Neural progenitor cell (in vitro differentiated cells): ENCODE measurements around the gene CSF1. TPM values are rescaled to one million over a fixed set of nuclear protein-coding genes. Genes with fewer than 3 reads are reported as not detected.

Experiments
- DNase-seq: peaks from one replicate; pipeline ENCODE4 v3.0.0-alpha.2; 2016; ENCODE audit warnings: low spot score
- H2AFZ ChIP-seq: fragments of 200-600 bp; sonication (generic); replicated peaks from 2 replicates; pipeline ENCODE4 v1.6.1; 2016; ENCODE audit warnings: antibody characterized with exemption
- H3F3A ChIP-seq: fragments of 200-600 bp; sonication (generic); 2 replicates; pipeline ENCODE4 v1.6.1; 2016; ENCODE audit warnings: antibody characterized with exemption, low read depth
- H3K27ac ChIP-seq: fragments of 200-600 bp; sonication (generic); 2 replicates; pipeline ENCODE4 v1.5.1; 2016; ENCODE audit warnings: mild to moderate bottlenecking
- H3K27me3 ChIP-seq: fragments of 200-600 bp; sonication (generic); 2 replicates; pipeline ENCODE4 v1.6.1; 2016; ENCODE audit warnings: mild to moderate bottlenecking, moderate library complexity
- H3K36me3 ChIP-seq: fragments of 200-600 bp; sonication (generic); 2 replicates; pipeline ENCODE4 v1.5.1; 2016
- H3K4me1 ChIP-seq: fragments of 200-600 bp; sonication (generic); 2 replicates; pipeline ENCODE4 v1.6.1; 2016; ENCODE audit warnings: mixed run types
- H3K4me2 ChIP-seq: fragments of 200-600 bp; sonication (generic); 2 replicates; pipeline ENCODE4 v1.6.1; 2016
- H3K4me3 ChIP-seq: fragments of 200-600 bp; sonication (generic); 2 replicates; pipeline ENCODE4 v1.5.1; 2016
- H3K79me2 ChIP-seq: fragments of 200-600 bp; sonication (generic); 2 replicates; pipeline ENCODE4 v1.6.1; 2016; ENCODE audit warnings: low read depth
- H3K9ac ChIP-seq: fragments of 200-600 bp; sonication (generic); 2 replicates; pipeline ENCODE4 v1.6.1; 2016
- H3K9me3 ChIP-seq: fragments of 200-600 bp; sonication (generic); 2 replicates; pipeline ENCODE4 v1.5.1; 2016; ENCODE audit warnings: low read depth
- H4K20me1 ChIP-seq: fragments of 200-600 bp; sonication (generic); 2 replicates; pipeline ENCODE4 v1.6.1; 2016; ENCODE audit warnings: low read depth
- H3K27ac Mint-ChIP-seq: 3 replicates; pipeline ENCODE4 v1.8.0; 2021; ENCODE audit warnings: mixed read lengths
- H3K27me3 Mint-ChIP-seq: 2 replicates; pipeline ENCODE4 v1.8.0; 2022; ENCODE audit warnings: low read depth, mild to moderate bottlenecking, inconsistent platforms, moderate library complexity, mixed read lengths; ENCODE audit not compliant: insufficient read depth
- H3K36me3 Mint-ChIP-seq: 3 replicates; pipeline ENCODE4 v1.8.0; 2021; ENCODE audit warnings: mixed read lengths
- H3K4me1 Mint-ChIP-seq: 3 replicates; pipeline ENCODE4 v1.8.0; 2021; ENCODE audit warnings: mixed read lengths
- H3K4me3 Mint-ChIP-seq: 3 replicates; pipeline ENCODE4 v1.8.0; 2021; ENCODE audit warnings: mild to moderate bottlenecking, moderate library complexity, mixed read lengths
- H3K9me3 Mint-ChIP-seq: 3 replicates; pipeline ENCODE4 v1.8.0; 2020; ENCODE audit warnings: mixed read lengths
- EZH2 ChIP-seq: fragments of 200-600 bp; sonication (generic); IDR thresholded peaks from 2 replicates; pipeline ENCODE4 v1.6.1; 2017; ENCODE audit warnings: antibody characterized with exemption, mild to moderate bottlenecking, moderate library complexity
- EZH2phosphoT487 ChIP-seq: fragments of 200-600 bp; sonication (generic); IDR thresholded peaks from 2 replicates; pipeline ENCODE4 v1.6.1; 2017; ENCODE audit warnings: antibody characterized with exemption
- total RNA-seq: library from RNA; depleted of rRNA; stranded (reverse); fragments of >200 nt; gene quantifications from 2 replicates; pipeline ENCODE4 v1.2.3, GENCODE V29; 2015; ENCODE audit warnings: low replicate concordance
- TF ChIP-seq, protein P1 (sequence below): fragments of 200-600 bp; sonication (generic); IDR thresholded peaks from 2 replicates; pipeline ENCODE4 v1.5.1; 2017; ENCODE audit warnings: antibody characterized with exemption, mild to moderate bottlenecking

CSF1 gene
- total RNA-seq, 1 donor from 2014 or later: 2.7 TPM

DNA sequence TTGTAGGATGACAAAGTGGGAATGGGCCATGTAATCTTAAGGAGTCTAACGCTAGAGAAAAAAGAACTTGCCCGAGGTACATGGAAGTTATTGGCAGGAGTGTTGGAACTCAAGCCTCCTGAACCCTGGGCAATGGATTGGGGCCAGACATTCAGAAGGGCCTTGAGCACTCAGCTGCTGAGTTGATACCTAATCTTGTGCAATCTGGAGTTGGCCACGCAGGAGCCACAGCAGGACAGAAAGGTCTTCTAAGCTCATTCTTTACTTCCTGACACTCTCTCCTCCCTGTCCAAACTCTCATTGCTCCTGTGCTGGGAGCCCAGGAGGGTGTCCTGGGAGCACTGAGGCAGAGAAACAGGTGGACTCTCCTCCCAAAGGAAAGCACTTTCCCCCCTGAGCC is 25.1 kb upstream of the CSF1 start:
- no peaks in the 10 kb centered on the region for H3K9me3 ChIP-seq
- no peaks in the 10 kb centered on the region for H3K27me3 ChIP-seq
- H4K20me1 ChIP-seq: no peaks in the 10 kb centered on the region
- no peak overlapping the region for H2AFZ ChIP-seq
- H3K4me3 ChIP-seq: no peak overlapping the region
- no peak overlapping the region for H3K4me3 Mint-ChIP-seq
- no peaks in the 10 kb centered on the region for H3K9me3 Mint-ChIP-seq
- H3K27me3 Mint-ChIP-seq: peaks cover 4% of the 10 kb centered on the region
- no peak overlapping the region for H3K4me2 ChIP-seq
- no peak overlapping the region for H3K9ac ChIP-seq
- no peak for DNase-seq
- no peaks in the 10 kb centered on the region for H3K36me3 Mint-ChIP-seq
- TF ChIP-seq, protein P1, sequence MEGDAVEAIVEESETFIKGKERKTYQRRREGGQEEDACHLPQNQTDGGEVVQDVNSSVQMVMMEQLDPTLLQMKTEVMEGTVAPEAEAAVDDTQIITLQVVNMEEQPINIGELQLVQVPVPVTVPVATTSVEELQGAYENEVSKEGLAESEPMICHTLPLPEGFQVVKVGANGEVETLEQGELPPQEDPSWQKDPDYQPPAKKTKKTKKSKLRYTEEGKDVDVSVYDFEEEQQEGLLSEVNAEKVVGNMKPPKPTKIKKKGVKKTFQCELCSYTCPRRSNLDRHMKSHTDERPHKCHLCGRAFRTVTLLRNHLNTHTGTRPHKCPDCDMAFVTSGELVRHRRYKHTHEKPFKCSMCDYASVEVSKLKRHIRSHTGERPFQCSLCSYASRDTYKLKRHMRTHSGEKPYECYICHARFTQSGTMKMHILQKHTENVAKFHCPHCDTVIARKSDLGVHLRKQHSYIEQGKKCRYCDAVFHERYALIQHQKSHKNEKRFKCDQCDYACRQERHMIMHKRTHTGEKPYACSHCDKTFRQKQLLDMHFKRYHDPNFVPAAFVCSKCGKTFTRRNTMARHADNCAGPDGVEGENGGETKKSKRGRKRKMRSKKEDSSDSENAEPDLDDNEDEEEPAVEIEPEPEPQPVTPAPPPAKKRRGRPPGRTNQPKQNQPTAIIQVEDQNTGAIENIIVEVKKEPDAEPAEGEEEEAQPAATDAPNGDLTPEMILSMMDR: no peak
- TF ChIP-seq EZH2phosphoT487 (no peak), EZH2 (no peak)
- peaks cover 10% of the 10 kb centered on the region for H3K4me1 ChIP-seq
- H3F3A ChIP-seq: no peaks in the 10 kb centered on the region
- H3K27ac Mint-ChIP-seq: no peak overlapping the region
- H3K4me1 Mint-ChIP-seq: peaks cover 35% of the 10 kb centered on the region
- no peak overlapping the region for H3K27ac ChIP-seq
- no peaks in the 10 kb centered on the region for H3K36me3 ChIP-seq
- H3K79me2 ChIP-seq: no peaks in the 10 kb centered on the region

DNA sequence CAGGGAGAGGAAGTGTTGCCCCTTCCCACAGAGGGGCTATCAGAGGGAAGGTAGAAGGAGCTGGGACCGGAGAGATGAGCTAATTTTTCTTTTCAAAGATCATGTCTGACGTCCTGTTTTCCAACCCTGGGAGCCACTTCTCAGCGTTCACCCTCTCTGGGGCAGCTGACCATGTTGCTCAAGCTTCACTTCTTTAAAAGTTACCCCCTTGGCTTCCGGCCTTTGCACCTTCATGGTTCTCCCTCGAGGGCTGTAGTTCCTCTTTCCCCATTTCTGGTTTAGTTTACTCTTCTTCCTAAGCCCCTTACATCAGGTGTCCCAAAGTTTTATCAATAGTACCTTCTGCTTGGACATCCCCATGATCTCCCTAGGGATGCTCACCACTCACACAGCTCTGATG is 23.8 kb upstream of the CSF1 start:
- no peak overlapping the region for H3K27ac ChIP-seq
- Mint-ChIP-seq H3K36me3 (no peaks in the 10 kb centered on the region), H3K4me3 (no peak overlapping the region), H3K27me3 (peaks cover 4% of the 10 kb centered on the region), H3K4me1 (peaks cover 29% of the 10 kb centered on the region), H3K9me3 (no peaks in the 10 kb centered on the region), H3K27ac (no peak overlapping the region)
- no peaks in the 10 kb centered on the region for H3K27me3 ChIP-seq
- TF ChIP-seq EZH2 (no peak), EZH2phosphoT487 (no peak)
- TF ChIP-seq, protein P1: no peak
- DNase-seq: no peak
- H3K4me1 ChIP-seq: peaks cover 10% of the 10 kb centered on the region
- no peak overlapping the region for H2AFZ ChIP-seq
- no peaks in the 10 kb centered on the region for H3K79me2 ChIP-seq
- H3K9me3 ChIP-seq: no peaks in the 10 kb centered on the region
- no peaks in the 10 kb centered on the region for H3K36me3 ChIP-seq
- no peak overlapping the region for H3K4me3 ChIP-seq
- H4K20me1 ChIP-seq: no peaks in the 10 kb centered on the region
- H3F3A ChIP-seq: no peaks in the 10 kb centered on the region
- no peak overlapping the region for H3K4me2 ChIP-seq
- no peak overlapping the region for H3K9ac ChIP-seq

DNA sequence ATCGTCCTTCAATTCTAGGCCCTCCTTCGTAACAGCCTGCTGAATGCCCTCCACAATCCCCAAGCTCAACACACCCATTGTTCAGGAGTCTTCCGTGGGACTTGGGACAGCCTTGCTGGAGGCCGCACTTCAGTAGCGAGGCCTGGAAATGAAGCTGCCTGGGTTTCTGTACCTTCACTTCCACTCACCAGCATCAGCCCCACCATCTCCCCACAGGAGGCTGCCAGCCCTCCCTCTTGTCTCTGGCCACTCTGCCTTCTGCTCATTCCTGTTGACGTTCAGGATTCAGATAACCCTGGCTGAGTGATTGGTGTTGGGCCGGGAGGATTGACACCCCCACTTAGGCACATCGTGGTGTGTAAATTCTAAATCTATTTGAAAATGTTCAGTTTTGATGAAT is 23.4 kb upstream of the CSF1 start:
- Histone ChIP-seq H4K20me1 (no peaks in the 10 kb centered on the region), H3K27ac (no peak overlapping the region), H3K4me1 (peaks cover 10% of the 10 kb centered on the region), H3K9me3 (no peaks in the 10 kb centered on the region), H3K4me3 (no peak overlapping the region), H3K4me2 (no peak overlapping the region), H3K27me3 (no peaks in the 10 kb centered on the region), H3K36me3 (no peaks in the 10 kb centered on the region), H3K79me2 (no peaks in the 10 kb centered on the region), H3K9ac (no peak overlapping the region), H2AFZ (no peak overlapping the region), H3F3A (no peaks in the 10 kb centered on the region)
- no peaks in the 10 kb centered on the region for H3K36me3 Mint-ChIP-seq
- TF ChIP-seq EZH2: no peak
- TF ChIP-seq, protein P1: no peak
- TF ChIP-seq EZH2phosphoT487: no peak
- H3K4me1 Mint-ChIP-seq: peaks cover 26% of the 10 kb centered on the region
- H3K4me3 Mint-ChIP-seq: no peak overlapping the region
- no peaks in the 10 kb centered on the region for H3K9me3 Mint-ChIP-seq
- peaks cover 4% of the 10 kb centered on the region for H3K27me3 Mint-ChIP-seq
- no peak for DNase-seq
- H3K27ac Mint-ChIP-seq: no peak overlapping the region

DNA sequence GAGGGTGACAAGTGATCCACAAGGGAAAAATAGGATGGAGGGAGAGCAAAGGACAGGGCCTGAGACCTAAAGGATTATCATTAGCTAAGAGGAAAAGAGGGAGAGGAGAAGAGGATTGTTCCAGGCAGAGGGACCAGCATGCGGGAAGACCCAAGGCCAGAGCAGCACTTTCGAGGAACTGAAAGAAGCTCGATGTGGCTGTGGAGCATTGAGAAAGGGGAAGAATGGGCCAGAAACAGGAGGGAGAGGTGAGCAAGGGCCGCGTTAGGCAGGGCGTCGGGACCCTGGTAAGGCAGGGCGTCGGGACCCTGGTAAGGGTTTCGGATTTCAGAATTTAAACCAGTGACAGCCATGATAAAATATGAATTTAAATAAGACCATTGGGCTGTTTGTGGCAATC is 22.8 kb upstream of the CSF1 start:
- Histone ChIP-seq H3K4me1 (peaks cover 7% of the 10 kb centered on the region), H3K79me2 (no peaks in the 10 kb centered on the region), H3K4me3 (no peak overlapping the region), H3K9me3 (no peaks in the 10 kb centered on the region), H3K36me3 (no peaks in the 10 kb centered on the region), H4K20me1 (no peaks in the 10 kb centered on the region), H3K27me3 (no peaks in the 10 kb centered on the region), H3K4me2 (no peak overlapping the region), H3F3A (no peaks in the 10 kb centered on the region), H3K27ac (no peak overlapping the region), H2AFZ (no peak overlapping the region), H3K9ac (no peak overlapping the region)
- TF ChIP-seq, protein P1: no peak
- TF ChIP-seq EZH2phosphoT487: no peak
- TF ChIP-seq EZH2: no peak
- Mint-ChIP-seq H3K9me3 (no peaks in the 10 kb centered on the region), H3K27ac (no peak overlapping the region), H3K4me1 (peaks cover 25% of the 10 kb centered on the region), H3K27me3 (peaks cover 4% of the 10 kb centered on the region), H3K4me3 (no peak overlapping the region), H3K36me3 (no peaks in the 10 kb centered on the region)
- no peak for DNase-seq
